PC-9 (cell line): ENCODE results near the gene PHF19. TPM values are rescaled to one million over a fixed set of nuclear protein-coding genes. Genes with fewer than 3 reads are reported as not detected.

Experiments
- BruUV-seq: library from RNA; stranded (reverse); fragments of 400-500 nt; replicated peaks from 2 replicates; lab custom pipeline; 2021; lab: Mats Ljungman, UMichigan
- CTCF ChIA-PET: fragments of 300-600 bp; sonication (Branson Sonifier 250); formaldehyde crosslinking; loops from one replicate; lab custom pipeline; 2022; ENCODE audit warnings: antibody characterized with exemption; lab: Charles Lee
- POLR2A ChIA-PET: fragments of 300-600 bp; sonication (Branson Sonifier 250); formaldehyde crosslinking; loops from one replicate; lab custom pipeline; 2022; ENCODE audit warnings: antibody characterized with exemption; ENCODE audit not compliant: unreplicated experiment; lab: Charles Lee
- DNase-seq, 2 experiments: peaks; one replicate each; pipeline versions ENCODE4 v3.0.0 to v3.0.0-alpha.2; 2015 to 2022; ENCODE audit warnings: mixed read lengths in 1 of 2
- H2AFZ ChIP-seq: fragments of 200-600 bp; sonication (generic); 2 replicates; pipeline ENCODE4 v1.8.1; 2017; ENCODE audit warnings: antibody characterized with exemption
- H3F3A ChIP-seq: fragments of 200-600 bp; sonication (generic); 2 replicates; pipeline ENCODE4 v1.8.1; 2017; ENCODE audit warnings: antibody characterized with exemption, mild to moderate bottlenecking, low read depth; ENCODE audit not compliant: insufficient read depth
- H3K27ac ChIP-seq: fragments of 200-600 bp; sonication (generic); 2 replicates; pipeline ENCODE4 v1.6.1; 2016; ENCODE audit warnings: mixed run types
- H3K27me3 ChIP-seq: fragments of 200-600 bp; sonication (generic); 2 replicates; pipeline ENCODE4 v1.6.1; 2016; ENCODE audit warnings: low read depth, mixed run types; ENCODE audit not compliant: insufficient read depth
- H3K36me3 ChIP-seq: fragments of 200-600 bp; sonication (generic); 2 replicates; pipeline ENCODE4 v1.6.1; 2016; ENCODE audit warnings: low read depth, mixed run types
- H3K4me1 ChIP-seq: fragments of 200-600 bp; sonication (generic); replicated peaks from 2 replicates; pipeline ENCODE4 v1.6.1; 2016; ENCODE audit warnings: mixed run types; ENCODE audit not compliant: insufficient read depth
- H3K4me2 ChIP-seq: fragments of 200-600 bp; sonication (generic); 2 replicates; pipeline ENCODE4 v1.6.1; 2017; ENCODE audit warnings: mixed run types
- H3K4me3 ChIP-seq: fragments of 200-600 bp; sonication (generic); 2 replicates; pipeline ENCODE4 v1.6.1; 2016; ENCODE audit warnings: mixed run types
- H3K79me2 ChIP-seq: fragments of 200-600 bp; sonication (generic); 2 replicates; pipeline ENCODE4 v1.6.1; 2017; ENCODE audit warnings: low read depth, mixed run types
- H3K9me2 ChIP-seq: fragments of 200-600 bp; sonication (generic); 2 replicates; pipeline ENCODE4 v1.8.1; 2017; ENCODE audit warnings: mild to moderate bottlenecking; ENCODE audit not compliant: insufficient read depth
- H3K9me3 ChIP-seq: fragments of 200-600 bp; sonication (generic); 2 replicates; pipeline ENCODE4 v1.8.1; 2016; ENCODE audit warnings: low read depth; ENCODE audit not compliant: insufficient read depth
- H4K20me1 ChIP-seq: fragments of 200-600 bp; sonication (generic); 2 replicates; pipeline ENCODE4 v1.8.1; 2017; ENCODE audit not compliant: insufficient read depth
- CTCF ChIP-seq: fragments of 200-600 bp; sonication (generic); conservative IDR thresholded peaks from 2 replicates; pipeline ENCODE4 v1.6.1; 2017; ENCODE audit warnings: mixed run types, antibody characterized with exemption, mild to moderate bottlenecking, moderate library complexity
- EZH2 ChIP-seq: fragments of 200-600 bp; sonication (generic); IDR thresholded peaks from 2 replicates; pipeline ENCODE4 v1.8.0; 2017; ENCODE audit warnings: antibody characterized with exemption, low read depth
- intact Hi-C: fragments of 100-400 bp; cut with micrococcal nuclease; formaldehyde crosslinking; loops from one replicate; pipeline ENCODE4 v1.10.0; 2022; ENCODE audit not compliant: unreplicated experiment
- total RNA-seq: library from RNA; stranded (reverse); gene quantifications from 2 replicates; pipeline ENCODE4 v1.2.3, GENCODE V29; 2021

The PHF19 gene
- total RNA-seq, 1 experiment from 2014 or later: 72.9 TPM

GRCh38 chr9:120839146-120839545, 37.8 kb downstream of the PHF19 start:
- ChIA-PET CTCF (no interaction called here), POLR2A (no interaction called here)
- Histone ChIP-seq H4K20me1 (peaks cover 16% of the 10 kb centered on the region), H3K4me1 (peaks cover 12% of the 10 kb centered on the region), H3K4me3 (no peak overlapping the region), H3K79me2 (peaks cover 61% of the 10 kb centered on the region), H3F3A (peaks cover 12% of the 10 kb centered on the region), H3K4me2 (no peak overlapping the region), H2AFZ (no peak overlapping the region), H3K27me3 (no peaks in the 10 kb centered on the region), H3K27ac (no peak overlapping the region), H3K36me3 (peaks cover 23% of the 10 kb centered on the region), H3K9me2 (no peaks in the 10 kb centered on the region), H3K9me3 (no peaks in the 10 kb centered on the region)
- intact Hi-C loops: no loop called here
- BruUV-seq: no TSS peak
- TF ChIP-seq EZH2 (no peak), CTCF (no peak)
- DNase-seq: no peak

- TF ChIP-seq EZH2 (no peak), CTCF (no peak)
- Histone ChIP-seq H3K27me3 (no peaks in the 10 kb centered on the region), H3K9me3 (no peaks in the 10 kb centered on the region), H3K9me2 (no peaks in the 10 kb centered on the region), H3K36me3 (peaks cover 24% of the 10 kb centered on the region), H3K4me3 (no peak overlapping the region), H2AFZ (no peak overlapping the region), H4K20me1 (peaks cover 16% of the 10 kb centered on the region), H3K79me2 (peaks cover 55% of the 10 kb centered on the region), H3F3A (no peaks in the 10 kb centered on the region; the same call in 1 of the 2 replicates), H3K4me2 (no peak overlapping the region), H3K27ac (no peak overlapping the region), H3K4me1 (peaks cover 6% of the 10 kb centered on the region; the same call in 1 of the 2 replicates)
- BruUV-seq: no TSS peak
- ChIA-PET POLR2A (no interaction called here), CTCF (no interaction called here)
- intact Hi-C loops: no loop called here
- DNase-seq: no peak
These were observed 39.1 kb downstream of the PHF19 start for GRCh38 chr9:120837921-120838320.

GRCh38 chr9:120833325-120833724, 43.7 kb downstream of the PHF19 start:
- H3K4me1 ChIP-seq: no peaks in the 10 kb centered on the region
- intact Hi-C loops: no loop called here
- ChIA-PET CTCF (interaction anchor here (0.6 kb wide), 1 partner anchor 10 kb away, joined by 7 read pairs; no protein-coding TSS in a partner anchor), POLR2A (no interaction called here)
- H3K9me2 ChIP-seq: no peaks in the 10 kb centered on the region
- DNase-seq: no peak
- no TSS peak for BruUV-seq
- H3K27me3 ChIP-seq: no peaks in the 10 kb centered on the region
- no peaks in the 10 kb centered on the region for H3K9me3 ChIP-seq
- H2AFZ ChIP-seq: no peak overlapping the region
- no peaks in the 10 kb centered on the region; the same call in 1 of the 2 replicates for H3F3A ChIP-seq
- no peak overlapping the region for H3K4me2 ChIP-seq
- H4K20me1 ChIP-seq: peaks cover 13% of the 10 kb centered on the region
- H3K4me3 ChIP-seq: no peak overlapping the region
- TF ChIP-seq CTCF: no peak
- TF ChIP-seq EZH2: no peak
- H3K36me3 ChIP-seq: peaks cover 48% of the 10 kb centered on the region
- H3K27ac ChIP-seq: no peak overlapping the region
- peaks cover 18% of the 10 kb centered on the region for H3K79me2 ChIP-seq
